Measurements from ENCODE around the gene BMI1. TPM values are rescaled to one million over a fixed set of nuclear protein-coding genes. Genes with fewer than 3 reads are reported as not detected.
A peak's percentile ranks its signal among the peaks of the same experiment; 100 is the strongest.
"Not testable (repeated sequence)": the region's sequence is repeated elsewhere in the genome, so short reads cannot be mapped to it uniquely, and the experiment has no call there.

BMI1 gene
- total RNA-seq, 1 experiment from 2014 or later, result 81.1 TPM

DNA sequence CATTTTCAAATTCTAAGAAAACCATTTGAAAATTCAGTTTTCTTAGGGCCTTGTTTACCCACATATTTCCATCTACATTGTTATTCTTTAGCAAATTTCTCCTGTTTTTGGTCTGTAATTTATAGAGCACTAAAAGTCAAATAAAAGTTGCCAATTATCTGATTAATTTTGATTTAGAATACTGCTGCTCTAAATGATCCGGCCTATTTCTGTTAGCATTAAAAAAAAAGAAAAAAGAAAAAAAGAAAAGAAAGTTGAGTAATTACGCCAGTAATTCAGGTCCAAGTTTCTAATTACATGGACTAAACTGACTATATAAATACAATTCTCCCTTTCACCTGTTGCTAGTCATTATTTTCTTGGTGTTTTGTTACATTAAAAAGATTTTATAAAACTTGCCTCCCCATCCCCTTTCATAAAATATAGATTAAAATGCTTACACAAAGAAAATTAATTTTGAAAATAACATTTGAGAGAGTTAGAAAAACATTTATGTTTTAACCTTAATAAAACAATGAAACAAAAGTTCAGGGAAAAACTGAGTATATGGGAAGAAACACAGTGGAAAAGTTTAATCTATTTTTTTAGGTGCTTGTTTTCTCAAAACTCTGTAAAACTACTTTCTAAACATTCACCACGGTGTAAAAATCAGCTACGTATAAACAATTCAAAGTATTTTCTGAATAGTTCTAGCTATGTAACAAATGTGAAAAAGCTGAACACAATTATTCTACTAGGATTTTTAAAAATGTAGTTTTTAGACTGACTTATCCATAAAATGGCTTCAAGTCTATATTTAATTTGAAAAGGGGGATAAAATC lies 11.5 kb upstream of the BMI1 start:
- TF ChIP-seq POLR2AphosphoS5 (IDR thresholded peaks at IDR 0.05; ENCODE audit: low read depth, low read length) (no peak), EZH2phosphoT487 (IDR thresholded peaks at IDR 0.05; ENCODE audit: borderline replicate concordance) (no peak), FOSL1 (IDR thresholded peaks at IDR 0.05; ENCODE audit: low read depth) (no peak), EZH2 (IDR thresholded peaks at IDR 0.05) (no peak)
- BruUV-seq (replicated peaks), result no TSS peak
- no peak overlapping the region for H3K4me3 ChIP-seq (replicated peaks in 1 of 2; ENCODE audit: low read depth in 1 of 2, low read length in 2 of 2)
- peak overlapping the region; percentile 14 for H2AFZ ChIP-seq (ENCODE audit: low read depth, low read length, poor library complexity, severe bottlenecking)
- H3K4me1 ChIP-seq (ENCODE audit: control insufficient read depth in 1 of 2, insufficient read depth in 2 of 2, low read length in 2 of 2), result peaks cover 0 to 6% of the 10 kb centered on the region in 2 experiments; a peak in 2 of 4 replicates
- no peaks in the 10 kb centered on the region for H3K9me3 ChIP-seq (ENCODE audit: control insufficient read depth in 1 of 2, insufficient read depth in 1 of 2, low read depth in 1 of 2, low read length in 2 of 2)
- H3K9ac ChIP-seq (ENCODE audit: low read length), result no peak overlapping the region
- no peaks in the 10 kb centered on the region for H4K20me1 ChIP-seq (ENCODE audit: insufficient read depth)
- no peak overlapping the region for H3K27ac ChIP-seq (ENCODE audit: low read depth, low read length)
- ChIA-PET RAD21 (ENCODE audit: low non-redundant PET in 1 of 2, low total read pairs in 2 of 2, uncharacterized antibody in 2 of 2, unreplicated experiment in 2 of 2) (no interaction called here), CTCF (no interaction called here), POLR2A (no interaction called here)
- no peaks in the 10 kb centered on the region for H3K9me2 ChIP-seq (ENCODE audit: insufficient read depth)
- H3K79me2 ChIP-seq (ENCODE audit: insufficient read depth, low read length), result no peaks in the 10 kb centered on the region
- H3K27me3 ChIP-seq (ENCODE audit: insufficient read depth, low read length), result no peaks in the 10 kb centered on the region
- no peak overlapping the region for H3K4me2 ChIP-seq (ENCODE audit: low read length)
- intact Hi-C loops (cut with micrococcal nuclease), result no loop called here
- ATAC-seq (no peak), DNase-seq (ENCODE audit: low read depth, low spot score) (no peak)
- H3K36me3 ChIP-seq (ENCODE audit: control insufficient read depth in 1 of 2, insufficient read depth in 2 of 2, low read length in 2 of 2), result no peaks in the 10 kb centered on the region

DNA sequence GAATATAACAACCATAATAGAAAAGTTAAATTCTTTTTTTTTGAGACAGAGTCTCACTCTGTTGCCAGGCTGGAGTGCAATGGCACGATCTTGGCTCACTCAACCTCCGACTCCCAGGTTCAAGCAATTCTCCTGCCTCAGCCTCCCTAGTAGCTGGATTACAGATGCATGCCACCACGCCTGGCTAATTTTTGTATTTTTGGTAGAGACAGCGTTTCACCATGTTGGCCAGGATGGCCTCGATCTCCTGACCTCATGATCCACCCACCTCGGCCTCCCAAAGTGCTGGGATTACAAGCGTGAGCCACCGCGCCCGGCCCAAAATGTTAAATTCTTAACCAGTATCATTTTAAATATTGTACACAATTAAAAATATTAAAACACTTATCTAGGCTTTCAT lies 10.9 kb upstream of the BMI1 start:
- H3K4me1 ChIP-seq (ENCODE audit: control insufficient read depth in 1 of 2, insufficient read depth in 2 of 2, low read length in 2 of 2); intact Hi-C loops (cut with micrococcal nuclease); H4K20me1 ChIP-seq (ENCODE audit: insufficient read depth); H3K79me2 ChIP-seq (ENCODE audit: insufficient read depth, low read length); H3K9me2 ChIP-seq (ENCODE audit: insufficient read depth); POLR2A ChIA-PET; H3K4me3 ChIP-seq (replicated peaks in 1 of 2; ENCODE audit: low read depth in 1 of 2, low read length in 2 of 2); H3K27ac ChIP-seq (ENCODE audit: low read depth, low read length); ATAC-seq; CTCF ChIA-PET; BruUV-seq (replicated peaks); DNase-seq (ENCODE audit: low read depth, low spot score); H3K9ac ChIP-seq (ENCODE audit: low read length); H3K4me2 ChIP-seq (ENCODE audit: low read length); H3K9me3 ChIP-seq (ENCODE audit: control insufficient read depth in 1 of 2, insufficient read depth in 1 of 2, low read depth in 1 of 2, low read length in 2 of 2); H3K36me3 ChIP-seq (ENCODE audit: control insufficient read depth in 1 of 2, insufficient read depth in 2 of 2, low read length in 2 of 2); H3K27me3 ChIP-seq (ENCODE audit: insufficient read depth, low read length); RAD21 ChIA-PET (ENCODE audit: low non-redundant PET in 1 of 2, low total read pairs in 2 of 2, uncharacterized antibody in 2 of 2, unreplicated experiment in 2 of 2): not testable (repeated sequence)
- H2AFZ ChIP-seq (ENCODE audit: low read depth, low read length, poor library complexity, severe bottlenecking), result peak overlapping the region; percentile 14
